Endothelial cell of umbilical vein (primary cell): ENCODE results near the gene OPN1SW. TPM values are rescaled to one million over a fixed set of nuclear protein-coding genes. Genes with fewer than 3 reads are reported as not detected.

Experiments used
- BruUV-seq: library from RNA; stranded (reverse); fragments of 400-500 nt; replicated peaks from 2 replicates; lab custom pipeline; 2021; lab: Mats Ljungman, UMichigan
- CTCF ChIA-PET: fragments of 300-600, 350-600 bp; sonication (Branson Sonifier 250); formaldehyde crosslinking; loops from one replicate; lab custom pipeline; 2021; ENCODE audit warnings: antibody characterized with exemption, inconsistent platforms; lab: Charles Lee
- POLR2A ChIA-PET: fragments of 300-600, 350-600 bp; sonication (Branson Sonifier 250); formaldehyde crosslinking; loops from one replicate; lab custom pipeline; 2021; ENCODE audit warnings: antibody characterized with exemption, inconsistent platforms; lab: Charles Lee
- DNase-seq: peaks from one replicate; pipeline ENCODE4 v3.0.0-alpha.2; 2011; ENCODE audit warnings: low read depth, low spot score
- FAIRE-seq: peaks from 2 replicates; lab custom pipeline; 2011; peaks lifted over from hg19 to GRCh38; lab: Jason Lieb, UNC
- H2AFZ ChIP-seq: 2 replicates; pipeline ENCODE4 v1.6.0; 2012; ENCODE audit warnings: low read depth, low read length, control low read depth, inconsistent platforms
- H3K27ac ChIP-seq: 2 replicates; pipeline ENCODE4 v1.5.1; 2011; ENCODE audit warnings: low read depth, mild to moderate bottlenecking, control low read depth, low read length, moderate library complexity; ENCODE audit not compliant: insufficient read depth
- H3K27me3 ChIP-seq, 2 experiments: 2 replicates each; pipeline versions ENCODE4 v1.6.0 to v1.6.1; 2011; ENCODE audit warnings: low read length in 2 of 2, mixed read lengths in 1 of 2; ENCODE audit not compliant: control insufficient read depth in 2 of 2, insufficient read depth in 2 of 2
- H3K36me3 ChIP-seq, 2 experiments: 2 replicates in 1 of 2; 3 replicates in 1 of 2; pipeline ENCODE4 v1.5.1; 2011; ENCODE audit warnings: low read length in 2 of 2, mild to moderate bottlenecking in 1 of 2, moderate library complexity in 1 of 2; ENCODE audit not compliant: control insufficient read depth in 2 of 2, insufficient read depth in 2 of 2; ENCODE audit errors: extremely low read depth in 1 of 2
- H3K4me1 ChIP-seq: 3 replicates; pipeline ENCODE4 v1.5.1; 2011; ENCODE audit warnings: mild to moderate bottlenecking, low read length; ENCODE audit not compliant: control insufficient read depth, insufficient read depth; ENCODE audit errors: extremely low read depth
- H3K4me2 ChIP-seq: 2 replicates; pipeline ENCODE4 v1.6.1; 2011; ENCODE audit warnings: low read length, control low read depth, mixed read lengths; ENCODE audit not compliant: insufficient read depth
- H3K4me3 ChIP-seq, 3 experiments: fragments of 200-600 bp in 1 of 3; sonication (generic), shearing (Covaris generic) in 1 of 3; replicated peaks in 1 of 3; 2 replicates each; pipeline ENCODE4 v1.5.1; 2011 to 2016; ENCODE audit warnings: control low read depth in 3 of 3, low read length in 3 of 3, mild to moderate bottlenecking in 2 of 3, inconsistent platforms in 1 of 3, low read depth in 1 of 3, moderate library complexity in 1 of 3; ENCODE audit not compliant: insufficient read depth in 1 of 3
- H3K79me2 ChIP-seq: 2 replicates; pipeline ENCODE4 v1.6.0; 2012; ENCODE audit warnings: low read length, inconsistent platforms; ENCODE audit not compliant: control insufficient read depth, insufficient read depth
- H3K9ac ChIP-seq: replicated peaks from 2 replicates; pipeline ENCODE3; 2011; ENCODE audit warnings: low read length, control low read depth; ENCODE audit not compliant: insufficient read depth; ENCODE audit errors: extremely low read depth
- H3K9me1 ChIP-seq: replicated peaks from 3 replicates; pipeline ENCODE4 v1.6.0; 2011; ENCODE audit warnings: mild to moderate bottlenecking, low read length; ENCODE audit not compliant: control insufficient read depth, insufficient read depth; ENCODE audit errors: extremely low read depth
- H3K9me3 ChIP-seq: replicated peaks from 2 replicates; pipeline ENCODE4 v1.5.1; 2012; ENCODE audit warnings: low read length, inconsistent platforms; ENCODE audit not compliant: control insufficient read depth, insufficient read depth
- H4K20me1 ChIP-seq: replicated peaks from 2 replicates; pipeline ENCODE3; 2011; ENCODE audit warnings: mild to moderate bottlenecking, low read length; ENCODE audit not compliant: control insufficient read depth, insufficient read depth; ENCODE audit errors: extremely low read depth
- CTCF ChIP-seq, 2 donors: IDR thresholded peaks; 1 replicate in 1 of 2; 2 replicates in 1 of 2; pipeline ENCODE4 v1.5.1; 2011; ENCODE audit warnings: low read length in 2 of 2, mild to moderate bottlenecking in 2 of 2, moderate library complexity in 2 of 2, control low read depth in 1 of 2, inconsistent platforms in 1 of 2, low read depth in 1 of 2; ENCODE audit not compliant: insufficient read depth in 1 of 2; ENCODE audit errors: extremely low read depth in 1 of 2
- EZH2 ChIP-seq: IDR thresholded peaks from 2 replicates; pipeline ENCODE4 v1.6.1; 2012; ENCODE audit warnings: borderline replicate concordance, low read depth, mild to moderate bottlenecking, moderate library complexity, low read length, inconsistent platforms; ENCODE audit not compliant: severe bottlenecking
- FOS ChIP-seq: IDR thresholded peaks from 2 replicates; pipeline ENCODE4 v1.6.1; 2011; ENCODE audit warnings: mild to moderate bottlenecking, low read length, moderate library complexity, borderline replicate concordance; ENCODE audit not compliant: insufficient read depth
- GATA2 ChIP-seq: IDR thresholded peaks from 2 replicates; pipeline ENCODE4 v1.7.0; 2011; ENCODE audit warnings: low read depth, mild to moderate bottlenecking, moderate library complexity, mixed read lengths, low read length; ENCODE audit not compliant: insufficient read length, insufficient read depth
- JUN ChIP-seq: IDR thresholded peaks from 2 replicates; pipeline ENCODE4 v1.6.1; 2011; ENCODE audit warnings: borderline replicate concordance, low read depth; ENCODE audit not compliant: insufficient read length, insufficient read depth
- MAX ChIP-seq: IDR thresholded peaks from 2 replicates; pipeline ENCODE4 v1.6.1; 2011; ENCODE audit not compliant: insufficient read depth, insufficient read length
- MYC ChIP-seq: IDR thresholded peaks from one replicate; pipeline ENCODE4 v1.6.1; 2011; ENCODE audit warnings: mild to moderate bottlenecking, low read depth, low read length
- POLR2A ChIP-seq: IDR thresholded peaks from 2 replicates; pipeline ENCODE4 v1.6.1; 2012; ENCODE audit warnings: low read depth, mild to moderate bottlenecking, control low read depth, low read length
- POLR2AphosphoS5 ChIP-seq: IDR thresholded peaks from 2 replicates; pipeline ENCODE4 v1.6.1; 2012; ENCODE audit warnings: low read depth, mild to moderate bottlenecking, control low read depth, low read length, moderate library complexity; ENCODE audit not compliant: insufficient read depth
- dilution Hi-C: fragments of 300-500 bp; cut with MboI; formaldehyde crosslinking; loops from one replicate; pipeline ENCODE4 v1.15.0; 2019; ENCODE audit warnings: low sequenced_read_pairs; ENCODE audit not compliant: extremely low pct_ligation_motif_present
- intact Hi-C: fragments of 100-400 bp; cut with micrococcal nuclease; formaldehyde crosslinking; loops from one replicate; pipeline ENCODE4 v1.10.0; 2022
- polyA plus RNA-seq, 4 experiments: library from polyadenylated mRNA; depleted of rRNA in 3 of 4; stranded (reverse) in 3 of 4; unstranded in 1 of 4; fragments of >200 nt; gene quantifications; 2 replicates each; pipeline versions ENCODE4 v1.2.1 to v1.2.3, GENCODE V29; 2011 to 2012; ENCODE audit warnings: missing spikeins in 1 of 4
- total RNA-seq: library from RNA; stranded (reverse); gene quantifications from 2 replicates; pipeline ENCODE4 v1.2.3, GENCODE V29; 2021

The OPN1SW gene
- total and polyA plus RNA-seq, 2 donors (not counting 3 experiments of a cell fraction or from before 2014, with no cell fraction given) = not detected

- Histone ChIP-seq H3K27ac (no peak overlapping the region), H3K79me2 (no peaks in the 10 kb centered on the region), H4K20me1 (no peaks in the 10 kb centered on the region), H3K4me3 (peak overlapping the region in 2 of 3 experiments; percentile 55 to 80), H3K9me3 (no peaks in the 10 kb centered on the region), H3K9ac (no peak overlapping the region), H3K9me1 (no peaks in the 10 kb centered on the region), H3K36me3 (no peaks in the 10 kb centered on the region), H3K27me3 (peaks cover 16 to 37% of the 10 kb centered on the region in 2 experiments), H3K4me1 (peaks cover 4% of the 10 kb centered on the region), H2AFZ (peak overlapping the region; percentile 96), H3K4me2 (peak overlapping the region; percentile 83)
- BruUV-seq = no TSS peak
- ChIA-PET CTCF (interaction anchor here (0.9 to 1.7 kb wide), 4 partner anchors 9 to 52 kb away, joined by 3 to 8 read pairs (median 4); no protein-coding TSS in a partner anchor), POLR2A (no interaction called here)
- no peak for FAIRE-seq
- dilution Hi-C loops (no loop called here), intact Hi-C loops (loop anchor here (1.0 to 2.0 kb wide), 2 partner anchors 42 to 73 kb away; no protein-coding TSS in a partner anchor)
- no peak for TF ChIP-seq EZH2
- TF ChIP-seq CTCF (IDR thresholded peaks at IDR 0.05; ENCODE audit: extremely low read depth in 1 of 2, insufficient read depth in 1 of 2, low read depth in 1 of 2, low read length in 2 of 2) = no peak
- TF ChIP-seq JUN = no peak
- no peak for TF ChIP-seq POLR2A
- no peak for TF ChIP-seq FOS
- TF ChIP-seq MAX = no peak
- no peak for TF ChIP-seq GATA2
- no peak for TF ChIP-seq MYC
- no peak for TF ChIP-seq POLR2AphosphoS5
- no peak for DNase-seq
Measured at GRCh38 chr7:128790315-128791041, 14.9 kb upstream of the OPN1SW start.
